GM12878 (cell line): ENCODE results near the gene ADGRF1. TPM values are rescaled to one million over a fixed set of nuclear protein-coding genes. Genes with fewer than 3 reads are reported as not detected.

ENCODE experiments used
- ATAC-seq: fragments of 200-7000 bp; cut with Tn5 transposase; 3 replicates; pipeline ENCODE4 v1.9.1; 2020; ENCODE audit warnings: mild to moderate bottlenecking, moderate library complexity
- BruUV-seq: library from RNA; stranded (reverse); fragments of 400-500 nt; replicated peaks from 2 replicates; lab custom pipeline; 2021; lab: Mats Ljungman, UMichigan
- CTCF ChIA-PET: fragments of 300-600 bp; sonication (Branson Sonifier 250); formaldehyde crosslinking; extraction: SDS; loops from one replicate; lab custom pipeline; 2021; ENCODE audit warnings: inconsistent platforms; lab: Yijun Ruan, JAX
- POLR2A ChIA-PET: fragments of 350-600 bp; formaldehyde crosslinking; extraction: SDS; loops from one replicate; lab custom pipeline; 2021; ENCODE audit warnings: inconsistent platforms; lab: Charles Lee
- RAD21 ChIA-PET: fragments of 300-600 bp; sonication (Branson Sonifier 250); formaldehyde crosslinking; loops from one replicate; lab custom pipeline; 2023; ENCODE audit warnings: antibody characterized with exemption; ENCODE audit not compliant: unreplicated experiment; lab: Charles Lee
- SMC1A ChIA-PET: fragments of 300-600 bp; sonication (Branson Sonifier 250); formaldehyde crosslinking; loops from one replicate; lab custom pipeline; 2023; ENCODE audit not compliant: unreplicated experiment, uncharacterized antibody; lab: Charles Lee
- DNase-seq: peaks from one replicate; pipeline ENCODE4 v3.0.0-alpha.2; 2011; ENCODE audit warnings: low read depth, low spot score
- FAIRE-seq: peaks from 3 replicates; lab custom pipeline; 2011; peaks lifted over from hg19 to GRCh38; lab: Jason Lieb, UNC
- H2AFZ ChIP-seq: 2 replicates; pipeline ENCODE4 v1.6.0; 2011; ENCODE audit warnings: low read depth, low read length, control low read depth; ENCODE audit not compliant: control insufficient read depth
- H3K27ac ChIP-seq: 2 replicates; pipeline ENCODE4 v1.5.1; 2011; ENCODE audit warnings: control low read depth; ENCODE audit not compliant: control insufficient read depth, insufficient read depth
- H3K27me3 ChIP-seq, 2 experiments: replicated peaks in 1 of 2; 2 replicates each; pipeline versions ENCODE4 v1.6.0 to v1.6.1; 2011; ENCODE audit warnings: low read length in 1 of 2; ENCODE audit not compliant: control insufficient read depth in 2 of 2, insufficient read depth in 2 of 2
- H3K36me3 ChIP-seq, 2 experiments: 2 replicates each; pipeline ENCODE4 v1.5.1; 2011; ENCODE audit warnings: low read length in 1 of 2; ENCODE audit not compliant: control insufficient read depth in 2 of 2, insufficient read depth in 2 of 2
- H3K4me1 ChIP-seq: 2 replicates; pipeline ENCODE4 v1.6.1; 2011; ENCODE audit warnings: mild to moderate bottlenecking, low read length, moderate library complexity, mixed read lengths; ENCODE audit not compliant: control insufficient read depth, insufficient read depth
- H3K4me2 ChIP-seq: 2 replicates; pipeline ENCODE4 v1.6.0; 2011; ENCODE audit warnings: control low read depth; ENCODE audit not compliant: control insufficient read depth, insufficient read depth
- H3K4me3 ChIP-seq: fragments of 200-600 bp; sonication (generic); 2 replicates; pipeline ENCODE4 v1.5.1; 2016
- H3K79me2 ChIP-seq: 2 replicates; pipeline ENCODE4 v1.6.0; 2011; ENCODE audit warnings: low read length; ENCODE audit not compliant: control insufficient read depth, insufficient read depth
- H3K9ac ChIP-seq: 2 replicates; pipeline ENCODE4 v1.8.0; 2011; ENCODE audit warnings: low read length, control low read depth, mixed read lengths; ENCODE audit not compliant: control insufficient read depth, insufficient read depth
- H3K9me3 ChIP-seq: replicated peaks from 3 replicates; pipeline ENCODE4 v1.5.1; 2011; ENCODE audit warnings: mild to moderate bottlenecking, low read length; ENCODE audit not compliant: control insufficient read depth, insufficient read depth
- H4K20me1 ChIP-seq: 2 replicates; pipeline ENCODE4 v1.6.0; 2011; ENCODE audit not compliant: control insufficient read depth, insufficient read depth
- ATF3 ChIP-seq: IDR thresholded peaks from 2 replicates; pipeline ENCODE4 v1.6.1; 2011; ENCODE audit warnings: low read depth, mild to moderate bottlenecking, low read length, moderate library complexity, borderline replicate concordance; ENCODE audit errors: extremely low read depth
- CEBPZ ChIP-seq: fragments of 150-350 bp; IDR thresholded peaks from 2 replicates; pipeline ENCODE4 v1.6.1; 2016; ENCODE audit warnings: low read depth, low read length
- IRF4 ChIP-seq: IDR thresholded peaks from 2 replicates; pipeline ENCODE4 v1.6.1; 2011; ENCODE audit warnings: low read depth, low read length
- KAT2A ChIP-seq: conservative IDR thresholded peaks from 2 replicates; pipeline ENCODE4 v1.6.1; 2011; ENCODE audit warnings: low read depth, low read length; ENCODE audit not compliant: control insufficient read depth
- KLF5 ChIP-seq: fragments of 450-650 bp; IDR thresholded peaks from 2 replicates; pipeline ENCODE4 v1.6.1; 2014; ENCODE audit warnings: mild to moderate bottlenecking; ENCODE audit not compliant: partially characterized antibody
- LARP7 ChIP-seq: fragments of 450-650 bp; IDR thresholded peaks from 2 replicates; pipeline ENCODE4 v1.6.1; 2017; ENCODE audit warnings: mild to moderate bottlenecking
- MEF2B ChIP-seq: fragments of 450-650 bp; IDR thresholded peaks from 2 replicates; pipeline ENCODE4 v1.6.1; 2018; ENCODE audit warnings: mild to moderate bottlenecking, moderate library complexity; ENCODE audit not compliant: partially characterized antibody, poor library complexity, severe bottlenecking
- MLLT1 ChIP-seq: fragments of 450-650 bp; IDR thresholded peaks from 2 replicates; pipeline ENCODE4 v1.6.1; 2016; ENCODE audit warnings: mild to moderate bottlenecking
- NFIC ChIP-seq: IDR thresholded peaks from 2 replicates; pipeline ENCODE4 v1.6.1; 2012; ENCODE audit warnings: low read depth, mild to moderate bottlenecking, inconsistent platforms, low read length, moderate library complexity
- PBX3 ChIP-seq: IDR thresholded peaks from 2 replicates; pipeline ENCODE4 v1.6.1; 2011; ENCODE audit warnings: mild to moderate bottlenecking, low read depth, low read length, moderate library complexity; ENCODE audit not compliant: insufficient replicate concordance
- SIX5 ChIP-seq: IDR thresholded peaks from 2 replicates; pipeline ENCODE4 v1.6.1; 2011; ENCODE audit warnings: mild to moderate bottlenecking, low read depth, low read length, moderate library complexity; ENCODE audit not compliant: severe bottlenecking
- SMARCA5 ChIP-seq: fragments of 450-650 bp; IDR thresholded peaks from 2 replicates; pipeline ENCODE4 v1.6.1; 2017; ENCODE audit warnings: mild to moderate bottlenecking
- TBL1XR1 ChIP-seq: IDR thresholded peaks from 2 replicates; pipeline ENCODE4 v1.6.1; 2012; ENCODE audit warnings: low read depth, low read length, improper control_type of control experiment
- WGBS: methylation state at CpG from one replicate; pipeline ENCODE4 v1.1.6; 2016; ENCODE audit warnings: low lambda C conversion rate; ENCODE audit not compliant: insufficient replicate concordance, insufficient coverage; ENCODE audit errors: missing lambda C conversion rate; 5-methylcytosine and 5-hydroxymethylcytosine counted together
- in situ Hi-C: fragments of 300-500 bp; cut with MboI; formaldehyde crosslinking; loops from 9 replicates; pipeline ENCODE4 v1.14.3; 2018; ENCODE audit warnings: mixed read lengths
- intact Hi-C: fragments of 100-400 bp; cut with micrococcal nuclease; formaldehyde crosslinking; loops from one replicate; pipeline ENCODE4 v1.14.2; 2022; ENCODE audit not compliant: unreplicated experiment
- polyA plus RNA-seq, 11 experiments: library from polyadenylated mRNA; depleted of rRNA in 4 of 11; unstranded in 6 of 11; stranded (reverse) in 5 of 11; fragments of >200 nt; fragmentation: Nextera tagmentation in 4 of 11; fragmentation: Illumina TruSeq in 1 of 11; extraction: Ambion mirVana in 4 of 11; extraction: Trizol in 1 of 11; gene quantifications; 1 replicate in 1 of 11; 2 replicates in 10 of 11; pipeline versions ENCODE4 v1.2.1 to v1.2.3, GENCODE V29; 2011 to 2016; ENCODE audit warnings: inconsistent platforms in 2 of 11, missing spikeins in 2 of 11, low read depth in 1 of 11
- total RNA-seq, 4 experiments: library from RNA; depleted of rRNA in 3 of 4; stranded (reverse); fragments of >200 nt in 3 of 4; fragmentation: Illumina TruSeq in 1 of 4; extraction: Trizol in 1 of 4; gene quantifications; 2 replicates each; pipeline versions ENCODE4 v1.2.1 to v1.2.3, GENCODE V29; 2013 to 2021

ADGRF1 gene
- total and polyA plus RNA-seq, 10 of the 15 experiments (the other 5 are each of a cell fraction or from before 2014, with no cell fraction given) = 0.05 TPM; not detected in 9

GRCh38 chr6:46997646-46998045 lies 44.5 kb downstream of the ADGRF1 start:
- POLR2A ChIA-PET = interaction anchor here (0.6 kb wide), 1 partner anchor 533 kb away, joined by 3 read pairs; no protein-coding TSS in a partner anchor
- no peak for FAIRE-seq
- Histone ChIP-seq H3K27me3 (no peaks in the 10 kb centered on the region; a peak in 1 of 4 replicates), H3K9me3 (no peaks in the 10 kb centered on the region), H3K9ac (no peak overlapping the region)
- TF ChIP-seq PBX3 (no peak), SIX5 (no peak), KLF5 (no peak), TBL1XR1 (no peak), LARP7 (no peak), NFIC (no peak), MLLT1 (no peak), KAT2A (no peak), ATF3 (no peak), SMARCA5 (no peak), CEBPZ (no peak), MEF2B (no peak), IRF4 (no peak)
- TF ChIP-seq, all 136 proteins: peak for 0
- Histone ChIP-seq H2AFZ (no peak overlapping the region), H3K79me2 (no peaks in the 10 kb centered on the region), H3K4me2 (no peak overlapping the region), H4K20me1 (no peaks in the 10 kb centered on the region), H3K36me3 (no peaks in the 10 kb centered on the region), H3K4me3 (no peak overlapping the region), H3K4me1 (no peaks in the 10 kb centered on the region), H3K27ac (no peak overlapping the region)
- ATAC-seq (no peak), DNase-seq (no peak)
- intact Hi-C loops (loop anchor here (10.0 kb wide), 1 partner anchor 573 kb away; no protein-coding TSS in a partner anchor), in situ Hi-C loops (no loop called here)
- BruUV-seq = no TSS peak
- SMC1A ChIA-PET = no interaction called here
- CTCF ChIA-PET = no interaction called here
- 0% methylated on average over 1 of the region's 1 CpG for WGBS
- RAD21 ChIA-PET = no interaction called here
